HG03565 (cell line): ENCODE measurements around the gene SPESP1.
"Not testable (repeated sequence)": the region's sequence is repeated elsewhere in the genome, so short reads cannot be mapped to it uniquely, and the experiment has no call there.

Experiments used
- ATAC-seq: cut with Tn5 transposase; IDR thresholded peaks from one replicate; pipeline ENCODE4 v1.9.1; 2021; ENCODE audit warnings: mild to moderate bottlenecking, moderate library complexity; ENCODE audit not compliant: unreplicated experiment

The SPESP1 gene

GRCh38 chr15:68962465-68962864 lies 32.1 kb downstream of the SPESP1 start:
- no peak for ATAC-seq

GRCh38 chr15:68963719-68964118 lies 33.4 kb downstream of the SPESP1 start:
- ATAC-seq, result not testable (repeated sequence)

GRCh38 chr15:68966996-68967395 lies 36.7 kb downstream of the SPESP1 start:
- no peak for ATAC-seq

- ATAC-seq, result no peak
Measured at GRCh38 chr15:68967948-68968347, 37.6 kb downstream of the SPESP1 start.

GRCh38 chr15:68969298-68969697 lies 39.0 kb downstream of the SPESP1 start:
- ATAC-seq, result no peak

- no peak for ATAC-seq
Measured at GRCh38 chr15:68972201-68973065, 42.1 kb downstream of the SPESP1 start.

GRCh38 chr15:68975651-68976160 lies 45.4 kb downstream of the SPESP1 start:
- not testable (repeated sequence) for ATAC-seq

GRCh38 chr15:68977426-68977825 lies 47.1 kb downstream of the SPESP1 start:
- not testable (repeated sequence) for ATAC-seq

- no peak for ATAC-seq
Measured at GRCh38 chr15:68979006-68979405, 48.7 kb downstream of the SPESP1 start.

GRCh38 chr15:68979816-68980215 lies 49.5 kb downstream of the SPESP1 start:
- no peak for ATAC-seq

- no peak for ATAC-seq
Measured at GRCh38 chr15:68980786-68981185, 50.5 kb downstream of the SPESP1 start.

- no peak for ATAC-seq
Measured at GRCh38 chr15:68981941-68982340, 51.6 kb downstream of the SPESP1 start.

GRCh38 chr15:68982976-68983563 lies 52.7 kb downstream of the SPESP1 start:
- ATAC-seq, result no peak

- ATAC-seq, result no peak
Measured at GRCh38 chr15:68983961-68984481, 53.7 kb downstream of the SPESP1 start.

- no peak for ATAC-seq
Measured at GRCh38 chr15:68984586-68984985, 54.3 kb downstream of the SPESP1 start.

- ATAC-seq, result no peak
Measured at GRCh38 chr15:68985361-68985891, 55.1 kb downstream of the SPESP1 start.

GRCh38 chr15:68986322-68986721 lies 56.0 kb downstream of the SPESP1 start:
- no peak for ATAC-seq

- no peak for ATAC-seq
Measured at GRCh38 chr15:68987120-68987519, 56.8 kb downstream of the SPESP1 start.

GRCh38 chr15:68987676-68988075 lies 57.4 kb downstream of the SPESP1 start:
- ATAC-seq, result no peak

- ATAC-seq, result no peak
Measured at GRCh38 chr15:68989541-68990230, 59.4 kb downstream of the SPESP1 start.
